HG03097 (cell line): ENCODE results near the gene GIN1.

Experiments used
- ATAC-seq: cut with Tn5 transposase; IDR thresholded peaks from one replicate; pipeline ENCODE4 v1.9.1; 2021; ENCODE audit not compliant: unreplicated experiment, low FRiP score

Gene GIN1

DNA sequence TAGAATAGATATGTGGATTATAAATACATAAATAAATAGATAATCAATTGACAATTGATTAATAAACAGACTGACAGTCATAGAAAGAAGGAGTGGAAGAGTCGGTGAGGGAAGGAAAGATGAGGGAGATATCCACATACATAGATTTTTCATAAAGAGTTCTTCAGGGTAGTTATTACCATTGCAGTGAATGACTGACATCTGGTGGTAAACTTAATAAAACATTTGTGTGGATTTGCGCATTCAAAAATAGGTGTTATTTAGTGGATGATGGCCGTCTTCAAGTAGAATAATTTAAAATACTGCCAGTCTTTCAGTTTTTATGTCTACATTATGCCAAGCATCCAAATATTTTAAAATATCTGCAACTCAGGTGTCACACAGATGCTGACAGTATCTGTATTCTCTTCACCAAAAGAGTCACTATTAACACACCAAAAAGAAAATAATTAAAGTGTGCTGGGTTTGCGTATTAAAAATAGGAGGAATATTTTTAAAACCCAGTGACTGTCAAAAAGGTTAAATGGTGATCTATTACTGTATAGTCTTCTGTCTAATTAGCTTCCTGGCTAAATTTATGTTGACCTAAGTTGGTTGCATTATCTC is 78.8 kb downstream of the GIN1 start:
- no peak for ATAC-seq

GRCh38 chr5:103037673-103038455 is 82.1 kb downstream of the GIN1 start:
- ATAC-seq: no peak

GRCh38 chr5:103036601-103037000 is 83.3 kb downstream of the GIN1 start:
- ATAC-seq: no peak
